Activated B cell treated with CpG ODN at 0.5 μM for 24 hours (primary cell): ENCODE results near the gene ALDH3B1. TPM values are rescaled to one million over a fixed set of nuclear protein-coding genes. Genes with fewer than 3 reads are reported as not detected.
A peak's percentile ranks its signal among the peaks of the same experiment; 100 is the strongest.

Source experiments
- ATAC-seq: fragments of 200-7000 bp; cut with Tn5 transposase; one replicate; pipeline ENCODE4 v1.10.0; 2021; ENCODE audit warnings: low read depth, mild to moderate bottlenecking, moderate library complexity
- CTCF ChIA-PET: fragments of 350-600 bp; sonication (Branson Sonifier 250); formaldehyde crosslinking; loops from one replicate; lab custom pipeline; 2021; ENCODE audit warnings: antibody characterized with exemption; lab: Charles Lee
- POLR2A ChIA-PET: fragments of 350-600 bp; sonication (Branson Sonifier 250); formaldehyde crosslinking; loops from one replicate; lab custom pipeline; 2021; ENCODE audit warnings: antibody characterized with exemption; lab: Charles Lee
- DNase-seq: peaks from one replicate; pipeline ENCODE4 v3.0.0; 2022
- H3K27ac Mint-ChIP-seq: one replicate; pipeline ENCODE4 v1.8.0; 2020; ENCODE audit warnings: mixed read lengths
- H3K27me3 Mint-ChIP-seq: one replicate; pipeline ENCODE4 v1.8.0; 2021; ENCODE audit warnings: mixed read lengths
- H3K36me3 Mint-ChIP-seq: one replicate; pipeline ENCODE4 v1.8.0; 2021; ENCODE audit warnings: low read depth, mixed read lengths
- H3K4me1 Mint-ChIP-seq: one replicate; pipeline ENCODE4 v1.8.0; 2021; ENCODE audit warnings: mixed read lengths
- H3K4me3 Mint-ChIP-seq: one replicate; pipeline ENCODE4 v1.8.0; 2020; ENCODE audit warnings: mild to moderate bottlenecking, mixed read lengths
- H3K9me3 Mint-ChIP-seq: one replicate; pipeline ENCODE4 v1.8.0; 2020; ENCODE audit warnings: mixed read lengths
- intact Hi-C: fragments of 100-400 bp; cut with micrococcal nuclease; formaldehyde crosslinking; loops from one replicate; pipeline ENCODE4 v1.15.1; 2024
- total RNA-seq: library from RNA; stranded (reverse); gene quantifications from 2 replicates; pipeline ENCODE4 v1.2.3, GENCODE V29; 2022
- TF ChIP-seq, protein P1 (sequence below): fragments of 200-600 bp; IDR thresholded peaks from one replicate; pipeline ENCODE4 v1.8.0; 2022; ENCODE audit warnings: antibody characterized with exemption, mild to moderate bottlenecking

The ALDH3B1 gene
- total RNA-seq, 1 donor from 2014 or later = 0.53 TPM

- DNase-seq = peak; percentile 92
- peak; percentile 97 for ATAC-seq
- Mint-ChIP-seq H3K36me3 (peaks cover 15% of the 10 kb centered on the region), H3K4me3 (peak within 1 kb of the TSS; percentile 93), H3K27ac (peak within 1 kb of the TSS; percentile 83), H3K9me3 (no peaks in the 10 kb centered on the region), H3K4me1 (peaks cover 22% of the 10 kb centered on the region), H3K27me3 (no peaks in the 10 kb centered on the region)
- ChIA-PET CTCF (interaction anchor here (0.7 kb wide), 1 partner anchor 74 kb away, joined by 4 read pairs; no protein-coding TSS in a partner anchor), POLR2A (interaction anchor here (0.6 to 2.8 kb wide), 8 partner anchors 8 to 1934 kb away, joined by 3 to 12 read pairs (median 6); partner anchors contain the start of genes ALDH3B1, TCIRG1 and UNC93B1)
- intact Hi-C loops = loop anchor here (1.0 to 5.0 kb wide), 4 partner anchors 10 to 342 kb away; partner anchors contain the start of gene CHKA
- TF ChIP-seq, protein P1, sequence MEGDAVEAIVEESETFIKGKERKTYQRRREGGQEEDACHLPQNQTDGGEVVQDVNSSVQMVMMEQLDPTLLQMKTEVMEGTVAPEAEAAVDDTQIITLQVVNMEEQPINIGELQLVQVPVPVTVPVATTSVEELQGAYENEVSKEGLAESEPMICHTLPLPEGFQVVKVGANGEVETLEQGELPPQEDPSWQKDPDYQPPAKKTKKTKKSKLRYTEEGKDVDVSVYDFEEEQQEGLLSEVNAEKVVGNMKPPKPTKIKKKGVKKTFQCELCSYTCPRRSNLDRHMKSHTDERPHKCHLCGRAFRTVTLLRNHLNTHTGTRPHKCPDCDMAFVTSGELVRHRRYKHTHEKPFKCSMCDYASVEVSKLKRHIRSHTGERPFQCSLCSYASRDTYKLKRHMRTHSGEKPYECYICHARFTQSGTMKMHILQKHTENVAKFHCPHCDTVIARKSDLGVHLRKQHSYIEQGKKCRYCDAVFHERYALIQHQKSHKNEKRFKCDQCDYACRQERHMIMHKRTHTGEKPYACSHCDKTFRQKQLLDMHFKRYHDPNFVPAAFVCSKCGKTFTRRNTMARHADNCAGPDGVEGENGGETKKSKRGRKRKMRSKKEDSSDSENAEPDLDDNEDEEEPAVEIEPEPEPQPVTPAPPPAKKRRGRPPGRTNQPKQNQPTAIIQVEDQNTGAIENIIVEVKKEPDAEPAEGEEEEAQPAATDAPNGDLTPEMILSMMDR = no peak
Measured at GRCh38 chr11:68030318-68031143, 20.4 kb downstream of the ALDH3B1 start, which contains the start of gene NDUFS8. NDUFS8 (plus strand) TSS chr11:68030681; CDS start chr11:68032152, 1,471 bp downstream.

DNA sequence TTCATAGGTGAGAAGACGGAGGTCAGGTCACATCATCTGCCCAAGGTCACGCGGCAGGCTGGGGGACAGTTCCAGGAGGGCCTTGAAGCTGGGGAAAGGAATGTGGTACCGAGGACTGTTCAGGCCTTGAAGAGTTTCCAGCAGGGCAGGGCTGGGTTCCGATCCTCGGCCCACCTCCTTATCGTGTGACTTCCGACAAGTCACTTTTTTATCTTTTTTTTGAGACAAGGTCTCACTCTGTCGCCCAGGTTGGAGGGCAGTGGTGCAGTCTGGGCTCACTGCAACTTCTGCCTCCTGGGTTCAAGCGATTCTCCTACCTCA lies 21.0 kb downstream of the ALDH3B1 start:
- CTCF ChIA-PET = no interaction called here
- intact Hi-C loops = loop anchor here (5.0 kb wide), 1 partner anchor 341 kb away; no protein-coding TSS in a partner anchor
- Mint-ChIP-seq H3K27ac (peak overlapping the region; percentile 83), H3K9me3 (no peaks in the 10 kb centered on the region), H3K36me3 (peaks cover 16% of the 10 kb centered on the region), H3K27me3 (no peaks in the 10 kb centered on the region), H3K4me3 (peak overlapping the region; percentile 93), H3K4me1 (peaks cover 22% of the 10 kb centered on the region)
- no peak for ATAC-seq
- POLR2A ChIA-PET = interaction anchor here (0.9 to 2.8 kb wide), 4 partner anchors 8 to 28 kb away, joined by 5 to 12 read pairs (median 8); partner anchors contain the start of genes ALDH3B1, TCIRG1 and UNC93B1
- TF ChIP-seq, protein P1 = no peak
- DNase-seq = no peak

- Mint-ChIP-seq H3K36me3 (peaks cover 16% of the 10 kb centered on the region), H3K4me3 (peak overlapping the region; percentile 93), H3K9me3 (no peaks in the 10 kb centered on the region), H3K4me1 (peaks cover 27% of the 10 kb centered on the region), H3K27ac (no peak overlapping the region), H3K27me3 (no peaks in the 10 kb centered on the region)
- intact Hi-C loops = loop anchor here (5.0 kb wide), 1 partner anchor 340 kb away; no protein-coding TSS in a partner anchor
- POLR2A ChIA-PET = no interaction called here
- CTCF ChIA-PET = no interaction called here
- DNase-seq (no peak), ATAC-seq (no peak)
- TF ChIP-seq, protein P1 = no peak
Measured at GRCh38 chr11:68032003-68032402, 21.9 kb downstream of the ALDH3B1 start.

DNA sequence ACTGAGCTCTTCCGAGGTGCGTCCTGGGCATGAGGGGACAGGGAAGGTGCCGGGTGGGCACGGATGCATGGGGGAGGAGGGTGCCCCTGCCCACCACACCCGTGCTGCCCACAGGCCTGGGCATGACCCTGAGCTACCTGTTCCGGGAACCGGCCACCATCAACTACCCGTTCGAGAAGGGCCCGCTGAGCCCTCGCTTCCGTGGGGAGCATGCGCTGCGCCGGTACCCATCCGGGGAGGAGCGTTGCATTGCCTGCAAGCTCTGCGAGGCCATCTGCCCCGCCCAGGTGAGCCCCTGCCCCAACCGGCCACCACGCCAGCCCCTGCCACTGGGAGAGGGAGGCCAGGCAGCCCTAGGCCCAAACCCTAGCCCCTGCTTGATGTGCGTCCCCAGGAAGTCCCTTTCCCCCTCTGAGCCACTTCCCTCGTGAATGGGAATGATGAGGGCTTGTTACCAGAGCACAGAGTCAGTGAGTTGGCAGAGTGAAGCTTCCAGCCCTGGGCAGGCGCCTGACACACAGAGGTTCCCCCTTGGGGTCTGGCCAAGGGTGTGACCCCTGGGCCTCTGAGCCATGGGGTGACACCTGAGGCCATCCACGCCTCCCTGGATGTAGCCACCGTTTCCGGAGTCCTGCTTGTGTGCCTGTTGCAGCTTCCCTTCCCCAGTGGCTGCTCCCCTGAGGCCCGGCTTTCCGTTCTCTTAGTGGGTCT lies 23.0 kb downstream of the ALDH3B1 start:
- Mint-ChIP-seq H3K27me3 (no peaks in the 10 kb centered on the region), H3K4me3 (no peak overlapping the region), H3K4me1 (peaks cover 34% of the 10 kb centered on the region), H3K9me3 (no peaks in the 10 kb centered on the region), H3K36me3 (peaks cover 16% of the 10 kb centered on the region), H3K27ac (no peak overlapping the region)
- ChIA-PET CTCF (no interaction called here), POLR2A (interaction anchor here (0.8 kb wide), 2 partner anchors 12 to 88 kb away, joined by 3 read pairs; no protein-coding TSS in a partner anchor)
- TF ChIP-seq, protein P1 = no peak
- ATAC-seq (no peak), DNase-seq (no peak)
- intact Hi-C loops = loop anchor here (5.0 kb wide), 1 partner anchor 339 kb away; no protein-coding TSS in a partner anchor
